ENCODE results near the gene RNMT. TPM values are rescaled to one million over a fixed set of nuclear protein-coding genes. Genes with fewer than 3 reads are reported as not detected.

Gene RNMT
- total RNA-seq, 2 experiments from 2014 or later, result 17.3 to 35.6 TPM

GRCh38 chr18:13797157-13797611 lies 70.7 kb downstream of the RNMT start:
- intact Hi-C loops (cut with micrococcal nuclease; ENCODE audit: unreplicated experiment), result no loop called here
- Histone ChIP-seq H3K36me3 (ENCODE audit: insufficient read depth, low read length) (no peaks in the 10 kb centered on the region), H2AFZ (ENCODE audit: low read length) (no peak overlapping the region), H4K20me1 (ENCODE audit: insufficient read depth, low read length) (no peaks in the 10 kb centered on the region), H3K27ac (ENCODE audit: low read depth, low read length, poor library complexity, severe bottlenecking) (no peak overlapping the region), H3K9me3 (ENCODE audit: low read length) (no peaks in the 10 kb centered on the region), H3K4me2 (ENCODE audit: low read length) (no peak overlapping the region), H3K79me2 (ENCODE audit: insufficient read depth, low read depth, low read length) (no peaks in the 10 kb centered on the region), H3K4me1 (ENCODE audit: insufficient read depth, low read length, poor library complexity, severe bottlenecking) (no peaks in the 10 kb centered on the region), H3K4me3 (ENCODE audit: low read depth, low read length, poor library complexity, severe bottlenecking) (no peak overlapping the region), H3K9me2 (ENCODE audit: insufficient read depth, low read length) (no peaks in the 10 kb centered on the region)
- POLR2A ChIA-PET, result no interaction called here
- no peak for TF ChIP-seq CTCF (conservative IDR thresholded peaks at IDR 0.05; ENCODE audit: low read length)
- TF ChIP-seq EZH2phosphoT487 (IDR thresholded peaks at IDR 0.05; ENCODE audit: borderline replicate concordance, low read depth, low read length), result no peak
- no peak for DNase-seq (ENCODE audit: low spot score)
- no TSS peak for BruUV-seq (replicated peaks)
- CTCF ChIA-PET (ENCODE audit: unreplicated experiment), result no interaction called here

GRCh38 chr18:13799396-13799795 lies 72.9 kb downstream of the RNMT start:
- Histone ChIP-seq H2AFZ (ENCODE audit: low read length) (no peak overlapping the region), H3K36me3 (ENCODE audit: insufficient read depth, low read length) (no peaks in the 10 kb centered on the region), H3K9me3 (ENCODE audit: low read length) (no peaks in the 10 kb centered on the region), H4K20me1 (ENCODE audit: insufficient read depth, low read length) (no peaks in the 10 kb centered on the region), H3K4me1 (ENCODE audit: insufficient read depth, low read length, poor library complexity, severe bottlenecking) (no peaks in the 10 kb centered on the region), H3K27ac (ENCODE audit: low read depth, low read length, poor library complexity, severe bottlenecking) (no peak overlapping the region), H3K79me2 (ENCODE audit: insufficient read depth, low read depth, low read length) (no peaks in the 10 kb centered on the region), H3K9me2 (ENCODE audit: insufficient read depth, low read length) (no peaks in the 10 kb centered on the region), H3K4me2 (ENCODE audit: low read length) (no peak overlapping the region), H3K4me3 (ENCODE audit: low read depth, low read length, poor library complexity, severe bottlenecking) (no peak overlapping the region)
- no peak for TF ChIP-seq EZH2phosphoT487 (IDR thresholded peaks at IDR 0.05; ENCODE audit: borderline replicate concordance, low read depth, low read length)
- CTCF ChIA-PET (ENCODE audit: unreplicated experiment), result no interaction called here
- BruUV-seq (replicated peaks), result no TSS peak
- intact Hi-C loops (cut with micrococcal nuclease; ENCODE audit: unreplicated experiment), result no loop called here
- DNase-seq (ENCODE audit: low spot score), result no peak
- POLR2A ChIA-PET, result no interaction called here

GRCh38 chr18:13800505-13801259 lies 74.2 kb downstream of the RNMT start:
- H3K9me2 ChIP-seq (ENCODE audit: insufficient read depth, low read length), result no peaks in the 10 kb centered on the region
- no peaks in the 10 kb centered on the region for H3K9me3 ChIP-seq (ENCODE audit: low read length)
- no peak overlapping the region for H3K4me2 ChIP-seq (ENCODE audit: low read length)
- POLR2A ChIA-PET, result no interaction called here
- DNase-seq (ENCODE audit: low spot score), result no peak
- no peaks in the 10 kb centered on the region for H3K4me1 ChIP-seq (ENCODE audit: insufficient read depth, low read length, poor library complexity, severe bottlenecking)
- TF ChIP-seq EZH2phosphoT487 (IDR thresholded peaks at IDR 0.05; ENCODE audit: borderline replicate concordance, low read depth, low read length) (no peak), CTCF (conservative IDR thresholded peaks at IDR 0.05; ENCODE audit: low read length) (peak; percentile 37; the same call in 1 of the 2 replicates)
- H4K20me1 ChIP-seq (ENCODE audit: insufficient read depth, low read length), result no peaks in the 10 kb centered on the region
- no peak overlapping the region for H3K27ac ChIP-seq (ENCODE audit: low read depth, low read length, poor library complexity, severe bottlenecking)
- H3K79me2 ChIP-seq (ENCODE audit: insufficient read depth, low read depth, low read length), result no peaks in the 10 kb centered on the region
- no TSS peak for BruUV-seq (replicated peaks)
- CTCF ChIA-PET (ENCODE audit: unreplicated experiment), result no interaction called here
- H3K4me3 ChIP-seq (ENCODE audit: low read depth, low read length, poor library complexity, severe bottlenecking), result no peak overlapping the region
- intact Hi-C loops (cut with micrococcal nuclease; ENCODE audit: unreplicated experiment), result no loop called here
- no peaks in the 10 kb centered on the region for H3K36me3 ChIP-seq (ENCODE audit: insufficient read depth, low read length)
- no peak overlapping the region for H2AFZ ChIP-seq (ENCODE audit: low read length)
